Measurements from ENCODE around the gene FOXK2. TPM values are rescaled to one million over a fixed set of nuclear protein-coding genes. Genes with fewer than 3 reads are reported as not detected.
"Not testable (repeated sequence)": the region's sequence is repeated elsewhere in the genome, so short reads cannot be mapped to it uniquely, and the experiment has no call there.

The FOXK2 gene
- total RNA-seq, 1 experiment from 2014 or later, result 57.7 TPM

- H3K4me1 Mint-ChIP-seq, result peaks cover 36% of the 10 kb centered on the region
- ATAC-seq; H3K27me3 Mint-ChIP-seq (ENCODE audit: low read depth); H3K9me3 Mint-ChIP-seq; POLR2A ChIA-PET; DNase-seq (ENCODE audit: low spot score); H3K4me3 Mint-ChIP-seq: not testable (repeated sequence)
- peak; percentile 93 for TF ChIP-seq ZNF121 (CRISPR knock-in tag; IDR thresholded peaks at IDR 0.05)
- peak overlapping the region; percentile 29; the same call in 1 of the 2 replicates for H3K27ac Mint-ChIP-seq
- peaks cover 18% of the 10 kb centered on the region for H3K36me3 Mint-ChIP-seq
- CTCF ChIA-PET, result interaction anchor here (0.9 to 1.3 kb wide), 2 partner anchors 9 to 19 kb away, joined by 4 to 6 read pairs; no protein-coding TSS in a partner anchor
These were observed 43.2 kb downstream of the FOXK2 start for GRCh38 chr17:82562718-82563220.

- no peak for ATAC-seq
These were observed 43.8 kb downstream of the FOXK2 start for GRCh38 chr17:82563318-82563717.

GRCh38 chr17:82563745-82564144, 44.2 kb downstream of the FOXK2 start:
- not testable (repeated sequence) for ATAC-seq; DNase-seq (ENCODE audit: low spot score); H3K27me3 Mint-ChIP-seq (ENCODE audit: low read depth); H3K4me3 Mint-ChIP-seq; H3K9me3 Mint-ChIP-seq
- ChIA-PET POLR2A (interaction anchor here (0.7 kb wide), 1 partner anchor 29 kb away, joined by 4 read pairs; no protein-coding TSS in a partner anchor), CTCF (interaction anchor here (0.6 to 1.3 kb wide), 3 partner anchors 10 to 68 kb away, joined by 4 to 6 read pairs (median 5); no protein-coding TSS in a partner anchor)
- H3K4me1 Mint-ChIP-seq, result peaks cover 30% of the 10 kb centered on the region
- peaks cover 24% of the 10 kb centered on the region for H3K36me3 Mint-ChIP-seq
- 0 out of 2 replicates have a peak overlapping the region, but pooled peaks have one; percentile 29 for H3K27ac Mint-ChIP-seq

More at GRCh38 chr17:82563318-82563717, 43.8 kb downstream of the FOXK2 start:
- CTCF ChIA-PET, result interaction anchor here (0.7 to 1.3 kb wide), 3 partner anchors 10 to 44 kb away, joined by 4 to 6 read pairs (median 5); no protein-coding TSS in a partner anchor
- H3K9me3 Mint-ChIP-seq, result no peaks in the 10 kb centered on the region
- H3K27ac Mint-ChIP-seq, result peak overlapping the region; percentile 29; the same call in 1 of the 2 replicates
- peaks cover 32% of the 10 kb centered on the region for H3K4me1 Mint-ChIP-seq
- H3K36me3 Mint-ChIP-seq, result peaks cover 21% of the 10 kb centered on the region
- TF ChIP-seq, protein P1, sequence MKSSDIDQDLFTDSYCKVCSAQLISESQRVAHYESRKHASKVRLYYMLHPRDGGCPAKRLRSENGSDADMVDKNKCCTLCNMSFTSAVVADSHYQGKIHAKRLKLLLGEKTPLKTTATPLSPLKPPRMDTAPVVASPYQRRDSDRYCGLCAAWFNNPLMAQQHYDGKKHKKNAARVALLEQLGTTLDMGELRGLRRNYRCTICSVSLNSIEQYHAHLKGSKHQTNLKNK (CRISPR knock-in tag; IDR thresholded peaks at IDR 0.05), result no peak
- TF ChIP-seq RELA (CRISPR knock-in tag; IDR thresholded peaks at IDR 0.05; ENCODE audit: borderline replicate concordance) (no peak), NR1H2 (CRISPR knock-in tag; IDR thresholded peaks at IDR 0.05) (no peak), ZNF317 (CRISPR knock-in tag; IDR thresholded peaks at IDR 0.05; ENCODE audit: borderline replicate concordance, low read depth) (no peak), MLX (CRISPR knock-in tag; IDR thresholded peaks at IDR 0.05) (no peak)
- TF ChIP-seq, protein P2, sequence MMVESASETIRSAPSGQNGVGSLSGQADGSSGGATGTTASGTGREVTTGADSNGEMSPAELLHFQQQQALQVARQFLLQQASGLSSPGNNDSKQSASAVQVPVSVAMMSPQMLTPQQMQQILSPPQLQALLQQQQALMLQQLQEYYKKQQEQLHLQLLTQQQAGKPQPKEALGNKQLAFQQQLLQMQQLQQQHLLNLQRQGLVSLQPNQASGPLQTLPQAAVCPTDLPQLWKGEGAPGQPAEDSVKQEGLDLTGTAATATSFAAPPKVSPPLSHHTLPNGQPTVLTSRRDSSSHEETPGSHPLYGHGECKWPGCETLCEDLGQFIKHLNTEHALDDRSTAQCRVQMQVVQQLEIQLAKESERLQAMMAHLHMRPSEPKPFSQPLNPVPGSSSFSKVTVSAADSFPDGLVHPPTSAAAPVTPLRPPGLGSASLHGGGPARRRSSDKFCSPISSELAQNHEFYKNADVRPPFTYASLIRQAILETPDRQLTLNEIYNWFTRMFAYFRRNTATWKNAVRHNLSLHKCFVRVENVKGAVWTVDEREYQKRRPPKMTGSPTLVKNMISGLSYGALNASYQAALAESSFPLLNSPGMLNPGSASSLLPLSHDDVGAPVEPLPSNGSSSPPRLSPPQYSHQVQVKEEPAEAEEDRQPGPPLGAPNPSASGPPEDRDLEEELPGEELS (CRISPR knock-in tag; IDR thresholded peaks at IDR 0.05), result no peak
- H3K27me3 Mint-ChIP-seq (ENCODE audit: low read depth), result no peaks in the 10 kb centered on the region
- POLR2A ChIA-PET, result no interaction called here
- H3K4me3 Mint-ChIP-seq, result no peak overlapping the region
- DNase-seq (ENCODE audit: low spot score), result no peak

GRCh38 chr17:82564241-82564640, 44.7 kb downstream of the FOXK2 start:
- POLR2A ChIA-PET, result interaction anchor here (0.7 kb wide), 1 partner anchor 30 kb away, joined by 4 read pairs; no protein-coding TSS in a partner anchor
- TF ChIP-seq PREB (CRISPR knock-in tag; IDR thresholded peaks at IDR 0.05; ENCODE audit: borderline replicate concordance) (no peak), GRHL2 (CRISPR knock-in tag; IDR thresholded peaks at IDR 0.05; ENCODE audit: insufficient replicate concordance, severe bottlenecking) (no peak), TEAD4 (CRISPR knock-in tag; IDR thresholded peaks at IDR 0.05) (no peak), SMAD3 (CRISPR knock-in tag; IDR thresholded peaks at IDR 0.05; ENCODE audit: borderline replicate concordance) (no peak), KAT7 (CRISPR knock-in tag; IDR thresholded peaks at IDR 0.05; ENCODE audit: borderline replicate concordance) (no peak), CBFB (CRISPR knock-in tag; IDR thresholded peaks at IDR 0.05; ENCODE audit: low read depth) (no peak), CDX4 (CRISPR knock-in tag; IDR thresholded peaks at IDR 0.05; ENCODE audit: borderline replicate concordance) (no peak)
- TF ChIP-seq, protein P3, sequence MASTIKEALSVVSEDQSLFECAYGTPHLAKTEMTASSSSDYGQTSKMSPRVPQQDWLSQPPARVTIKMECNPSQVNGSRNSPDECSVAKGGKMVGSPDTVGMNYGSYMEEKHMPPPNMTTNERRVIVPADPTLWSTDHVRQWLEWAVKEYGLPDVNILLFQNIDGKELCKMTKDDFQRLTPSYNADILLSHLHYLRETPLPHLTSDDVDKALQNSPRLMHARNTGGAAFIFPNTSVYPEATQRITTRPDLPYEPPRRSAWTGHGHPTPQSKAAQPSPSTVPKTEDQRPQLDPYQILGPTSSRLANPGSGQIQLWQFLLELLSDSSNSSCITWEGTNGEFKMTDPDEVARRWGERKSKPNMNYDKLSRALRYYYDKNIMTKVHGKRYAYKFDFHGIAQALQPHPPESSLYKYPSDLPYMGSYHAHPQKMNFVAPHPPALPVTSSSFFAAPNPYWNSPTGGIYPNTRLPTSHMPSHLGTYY (CRISPR knock-in tag; IDR thresholded peaks at IDR 0.05), result no peak
- TF ChIP-seq, protein P4, sequence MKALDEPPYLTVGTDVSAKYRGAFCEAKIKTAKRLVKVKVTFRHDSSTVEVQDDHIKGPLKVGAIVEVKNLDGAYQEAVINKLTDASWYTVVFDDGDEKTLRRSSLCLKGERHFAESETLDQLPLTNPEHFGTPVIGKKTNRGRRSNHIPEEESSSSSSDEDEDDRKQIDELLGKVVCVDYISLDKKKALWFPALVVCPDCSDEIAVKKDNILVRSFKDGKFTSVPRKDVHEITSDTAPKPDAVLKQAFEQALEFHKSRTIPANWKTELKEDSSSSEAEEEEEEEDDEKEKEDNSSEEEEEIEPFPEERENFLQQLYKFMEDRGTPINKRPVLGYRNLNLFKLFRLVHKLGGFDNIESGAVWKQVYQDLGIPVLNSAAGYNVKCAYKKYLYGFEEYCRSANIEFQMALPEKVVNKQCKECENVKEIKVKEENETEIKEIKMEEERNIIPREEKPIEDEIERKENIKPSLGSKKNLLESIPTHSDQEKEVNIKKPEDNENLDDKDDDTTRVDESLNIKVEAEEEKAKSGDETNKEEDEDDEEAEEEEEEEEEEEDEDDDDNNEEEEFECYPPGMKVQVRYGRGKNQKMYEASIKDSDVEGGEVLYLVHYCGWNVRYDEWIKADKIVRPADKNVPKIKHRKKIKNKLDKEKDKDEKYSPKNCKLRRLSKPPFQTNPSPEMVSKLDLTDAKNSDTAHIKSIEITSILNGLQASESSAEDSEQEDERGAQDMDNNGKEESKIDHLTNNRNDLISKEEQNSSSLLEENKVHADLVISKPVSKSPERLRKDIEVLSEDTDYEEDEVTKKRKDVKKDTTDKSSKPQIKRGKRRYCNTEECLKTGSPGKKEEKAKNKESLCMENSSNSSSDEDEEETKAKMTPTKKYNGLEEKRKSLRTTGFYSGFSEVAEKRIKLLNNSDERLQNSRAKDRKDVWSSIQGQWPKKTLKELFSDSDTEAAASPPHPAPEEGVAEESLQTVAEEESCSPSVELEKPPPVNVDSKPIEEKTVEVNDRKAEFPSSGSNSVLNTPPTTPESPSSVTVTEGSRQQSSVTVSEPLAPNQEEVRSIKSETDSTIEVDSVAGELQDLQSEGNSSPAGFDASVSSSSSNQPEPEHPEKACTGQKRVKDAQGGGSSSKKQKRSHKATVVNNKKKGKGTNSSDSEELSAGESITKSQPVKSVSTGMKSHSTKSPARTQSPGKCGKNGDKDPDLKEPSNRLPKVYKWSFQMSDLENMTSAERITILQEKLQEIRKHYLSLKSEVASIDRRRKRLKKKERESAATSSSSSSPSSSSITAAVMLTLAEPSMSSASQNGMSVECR (CRISPR knock-in tag; IDR thresholded peaks at IDR 0.05; ENCODE audit: borderline replicate concordance), result no peak

More at GRCh38 chr17:82564241-82564640, 44.7 kb downstream of the FOXK2 start:
- DNase-seq (ENCODE audit: low spot score) (no peak), ATAC-seq (no peak)
- Mint-ChIP-seq H3K27ac (no peak overlapping the region), H3K36me3 (peaks cover 28% of the 10 kb centered on the region), H3K4me3 (no peak overlapping the region), H3K27me3 (ENCODE audit: low read depth) (no peaks in the 10 kb centered on the region), H3K9me3 (no peaks in the 10 kb centered on the region), H3K4me1 (peaks cover 26% of the 10 kb centered on the region)
- CTCF ChIA-PET, result interaction anchor here (0.6 to 0.7 kb wide), 2 partner anchors 45 to 69 kb away, joined by 4 to 5 read pairs; no protein-coding TSS in a partner anchor

Measured in WTC11 (cell line).